Right lobe of liver (tissue), 6 donors: Measurements from ENCODE around the gene TM9SF4. TPM values are rescaled to one million over a fixed set of nuclear protein-coding genes. Genes with fewer than 3 reads are reported as not detected.

Experiments
- ATAC-seq, 4 donors: fragments of 200-7000 bp; cut with Tn5 transposase; one replicate each; pipeline ENCODE4 v1.9.1; 2020; ENCODE audit warnings: mild to moderate bottlenecking in 4 of 4, moderate library complexity in 4 of 4
- DNase-seq, 3 donors: peaks; one replicate each; pipeline ENCODE4 v3.0.0-alpha.2; 2020
- H3K27ac ChIP-seq, 3 donors: fragments of 200-600 bp; one replicate each; pipeline ENCODE4 v1.8.0; 2022
- H3K27me3 ChIP-seq, 2 donors: fragments of 200-600 bp; one replicate each; pipeline ENCODE4 v1.8.0; 2022
- H3K36me3 ChIP-seq, 4 donors: fragments of 200-600 bp; sonication (generic) in 1 of 4; one replicate each; pipeline versions ENCODE4 v1.5.1 to v1.8.0; 2017 to 2022; ENCODE audit warnings: control low read depth in 1 of 4
- H3K4me1 ChIP-seq, 4 donors: fragments of 200-600 bp; sonication (generic) in 1 of 4; one replicate each; pipeline versions ENCODE4 v1.5.1 to v1.8.0; 2017 to 2022; ENCODE audit warnings: control low read depth in 1 of 4
- H3K4me3 ChIP-seq, 3 donors: fragments of 200-600 bp; one replicate each; pipeline ENCODE4 v1.8.0; 2022
- H3K9me3 ChIP-seq, 4 donors: fragments of 200-600 bp; sonication (generic) in 1 of 4; one replicate each; pipeline versions ENCODE4 v1.5.1 to v1.8.0; 2017 to 2022; ENCODE audit warnings: control low read depth in 1 of 4
- POLR2A ChIP-seq: fragments of 450-650 bp; IDR thresholded peaks from one replicate; pipeline ENCODE4 v1.6.1; 2017; ENCODE audit warnings: antibody characterized with exemption, mild to moderate bottlenecking
- WGBS: methylation state at CpG from one replicate; pipeline ENCODE4 v1.1.6; 2018; ENCODE audit warnings: low coverage, low lambda C conversion rate; ENCODE audit not compliant: insufficient coverage; ENCODE audit errors: missing lambda C conversion rate; 5-methylcytosine and 5-hydroxymethylcytosine counted together
- intact Hi-C, 2 donors: fragments of 100-400 bp; cut with DNase I; formaldehyde crosslinking; loops; one replicate each; pipeline versions ENCODE4 v1.11.2 to v1.14.1; 2022
- total RNA-seq, 6 experiments: library from RNA; depleted of rRNA in 2 of 6; stranded (reverse); fragments of >200 nt in 2 of 6; fragmentation: NEBNext Ultra II Directional in 3 of 6; extraction: Animal tissue kit (Norgen Biotek cat#: 25700) in 3 of 6; gene quantifications; one replicate each; pipeline versions ENCODE4 v1.1.0 to v1.2.4, GENCODE V29; 2016 to 2023
- TF ChIP-seq, protein P1 (sequence below), 4 donors: fragments of 200-600 bp in 3 of 4; fragments of 450-650 bp in 1 of 4; IDR thresholded peaks; one replicate each; pipeline versions ENCODE4 v1.5.1 to v1.8.0; 2016 to 2022; ENCODE audit warnings: antibody characterized with exemption in 4 of 4, mild to moderate bottlenecking in 2 of 4
- donor health status: DM: no; HTN: yes; CAD: no.
- donor health status: DM: no; HTN: no; CAD: no.
- donor health status: DM: no; HTN: no; CAD: no.
- donor health status: DM: no; HTN: yes; CAD: no.
- donor health status: DM: no; HTN: yes; CAD: no.

The TM9SF4 gene
- total RNA-seq, 6 experiments from 2014 or later, result 26.9 to 33.9 (median 30.5) TPM

- H3K36me3 ChIP-seq, result peaks cover 0 to 60% (median 12%) of the 10 kb centered on the region in 4 donors
- no peaks in the 10 kb centered on the region for H3K9me3 ChIP-seq
- intact Hi-C loops, result loop anchor here in 1 of 2 donors (10.0 kb wide), 1 partner anchor 72 kb away; no protein-coding TSS in a partner anchor
- no peak overlapping the region for H3K4me3 ChIP-seq
- ATAC-seq (peak in 1 of 4 donors; percentile 3), DNase-seq (peak in 1 of 3 donors; percentile 20)
- TF ChIP-seq POLR2A, result no peak
- TF ChIP-seq, protein P1, sequence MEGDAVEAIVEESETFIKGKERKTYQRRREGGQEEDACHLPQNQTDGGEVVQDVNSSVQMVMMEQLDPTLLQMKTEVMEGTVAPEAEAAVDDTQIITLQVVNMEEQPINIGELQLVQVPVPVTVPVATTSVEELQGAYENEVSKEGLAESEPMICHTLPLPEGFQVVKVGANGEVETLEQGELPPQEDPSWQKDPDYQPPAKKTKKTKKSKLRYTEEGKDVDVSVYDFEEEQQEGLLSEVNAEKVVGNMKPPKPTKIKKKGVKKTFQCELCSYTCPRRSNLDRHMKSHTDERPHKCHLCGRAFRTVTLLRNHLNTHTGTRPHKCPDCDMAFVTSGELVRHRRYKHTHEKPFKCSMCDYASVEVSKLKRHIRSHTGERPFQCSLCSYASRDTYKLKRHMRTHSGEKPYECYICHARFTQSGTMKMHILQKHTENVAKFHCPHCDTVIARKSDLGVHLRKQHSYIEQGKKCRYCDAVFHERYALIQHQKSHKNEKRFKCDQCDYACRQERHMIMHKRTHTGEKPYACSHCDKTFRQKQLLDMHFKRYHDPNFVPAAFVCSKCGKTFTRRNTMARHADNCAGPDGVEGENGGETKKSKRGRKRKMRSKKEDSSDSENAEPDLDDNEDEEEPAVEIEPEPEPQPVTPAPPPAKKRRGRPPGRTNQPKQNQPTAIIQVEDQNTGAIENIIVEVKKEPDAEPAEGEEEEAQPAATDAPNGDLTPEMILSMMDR (IDR thresholded peaks at IDR 0.05), result no peak
- no peaks in the 10 kb centered on the region for H3K27me3 ChIP-seq
- peaks cover 0 to 13% (median 5%) of the 10 kb centered on the region in 4 donors for H3K4me1 ChIP-seq
- 78% methylated on average over 6 of the region's 6 CpGs for WGBS
- no peak overlapping the region for H3K27ac ChIP-seq
These were observed 43.1 kb downstream of the TM9SF4 start for GRCh38 chr20:32152421-32153155.

DNA sequence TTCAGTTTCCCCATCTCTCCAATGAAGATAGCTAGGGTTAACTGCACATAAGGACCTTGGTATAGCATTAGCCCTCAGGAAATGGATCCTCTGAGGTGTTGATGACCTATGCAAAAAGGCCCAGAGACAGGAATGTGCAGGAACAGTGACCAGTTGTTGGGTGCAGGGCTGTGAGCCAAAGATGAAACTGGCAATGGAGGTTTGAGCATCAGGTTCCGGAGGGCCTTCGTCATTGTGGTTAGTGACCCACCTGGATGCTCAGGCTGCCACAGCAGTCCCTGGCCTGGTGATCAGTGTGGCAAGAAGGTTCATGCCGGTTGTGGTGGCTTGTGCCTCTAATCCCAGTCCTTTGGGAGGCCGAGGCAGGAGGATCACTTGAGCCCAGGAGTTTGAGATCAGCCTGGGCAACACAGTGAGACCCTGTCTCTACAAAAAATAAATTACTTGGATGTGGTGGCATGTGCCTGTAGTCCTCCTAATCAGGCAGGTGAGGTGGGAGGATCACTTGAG, 43.7 kb downstream of the TM9SF4 start:
- TF ChIP-seq, protein P1 (IDR thresholded peaks at IDR 0.05), result no peak
- TF ChIP-seq POLR2A, result no peak
- H3K27ac ChIP-seq, result no peak overlapping the region
- H3K36me3 ChIP-seq, result peaks cover 0 to 63% (median 17%) of the 10 kb centered on the region in 4 donors
- no peaks in the 10 kb centered on the region for H3K27me3 ChIP-seq
- intact Hi-C loops, result loop anchor here in 1 of 2 donors (10.0 kb wide), 1 partner anchor 72 kb away; no protein-coding TSS in a partner anchor
- ATAC-seq, result no peak
- peaks cover 0 to 13% (median 5%) of the 10 kb centered on the region in 4 donors for H3K4me1 ChIP-seq
- peak in 1 of 3 donors; percentile 18 for DNase-seq
- no peak overlapping the region for H3K4me3 ChIP-seq
- H3K9me3 ChIP-seq, result no peaks in the 10 kb centered on the region
- 100% methylated on average over 2 of the region's 4 CpGs for WGBS

DNA sequence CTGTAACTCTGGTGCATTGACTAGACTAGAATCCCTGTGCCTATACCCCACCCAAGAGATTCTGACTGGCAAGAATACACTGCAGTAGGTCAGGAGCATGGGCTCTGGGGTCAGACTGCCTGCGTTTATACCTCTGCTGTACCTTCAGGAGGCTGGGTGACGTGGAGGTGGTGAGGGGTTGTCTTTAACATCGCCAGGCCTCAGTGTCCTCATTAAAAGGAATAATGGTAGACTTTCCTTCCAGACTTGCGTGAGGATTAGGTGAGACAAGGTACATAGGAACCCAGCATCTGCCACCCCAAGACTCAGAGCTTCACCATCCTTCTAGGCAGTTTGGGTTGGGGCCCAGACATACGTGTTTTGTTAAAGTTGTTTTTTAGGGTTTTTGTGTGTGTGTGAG, 44.3 kb downstream of the TM9SF4 start:
- Histone ChIP-seq H3K27ac (no peak overlapping the region), H3K36me3 (peaks cover 0 to 69% (median 20%) of the 10 kb centered on the region in 4 donors), H3K4me1 (peaks cover 0 to 13% (median 5%) of the 10 kb centered on the region in 4 donors), H3K9me3 (no peaks in the 10 kb centered on the region), H3K4me3 (no peak overlapping the region), H3K27me3 (no peaks in the 10 kb centered on the region)
- DNase-seq, result peak in 2 of 3 donors; percentile 3 to 13
- intact Hi-C loops, result loop anchor here in 1 of 2 donors (10.0 kb wide), 1 partner anchor 71 kb away; no protein-coding TSS in a partner anchor
- ATAC-seq, result no peak
- no CpG with 5 or more reads among the region's 5 CpGs for WGBS
- TF ChIP-seq, protein P1 (IDR thresholded peaks at IDR 0.05), result no peak

DNA sequence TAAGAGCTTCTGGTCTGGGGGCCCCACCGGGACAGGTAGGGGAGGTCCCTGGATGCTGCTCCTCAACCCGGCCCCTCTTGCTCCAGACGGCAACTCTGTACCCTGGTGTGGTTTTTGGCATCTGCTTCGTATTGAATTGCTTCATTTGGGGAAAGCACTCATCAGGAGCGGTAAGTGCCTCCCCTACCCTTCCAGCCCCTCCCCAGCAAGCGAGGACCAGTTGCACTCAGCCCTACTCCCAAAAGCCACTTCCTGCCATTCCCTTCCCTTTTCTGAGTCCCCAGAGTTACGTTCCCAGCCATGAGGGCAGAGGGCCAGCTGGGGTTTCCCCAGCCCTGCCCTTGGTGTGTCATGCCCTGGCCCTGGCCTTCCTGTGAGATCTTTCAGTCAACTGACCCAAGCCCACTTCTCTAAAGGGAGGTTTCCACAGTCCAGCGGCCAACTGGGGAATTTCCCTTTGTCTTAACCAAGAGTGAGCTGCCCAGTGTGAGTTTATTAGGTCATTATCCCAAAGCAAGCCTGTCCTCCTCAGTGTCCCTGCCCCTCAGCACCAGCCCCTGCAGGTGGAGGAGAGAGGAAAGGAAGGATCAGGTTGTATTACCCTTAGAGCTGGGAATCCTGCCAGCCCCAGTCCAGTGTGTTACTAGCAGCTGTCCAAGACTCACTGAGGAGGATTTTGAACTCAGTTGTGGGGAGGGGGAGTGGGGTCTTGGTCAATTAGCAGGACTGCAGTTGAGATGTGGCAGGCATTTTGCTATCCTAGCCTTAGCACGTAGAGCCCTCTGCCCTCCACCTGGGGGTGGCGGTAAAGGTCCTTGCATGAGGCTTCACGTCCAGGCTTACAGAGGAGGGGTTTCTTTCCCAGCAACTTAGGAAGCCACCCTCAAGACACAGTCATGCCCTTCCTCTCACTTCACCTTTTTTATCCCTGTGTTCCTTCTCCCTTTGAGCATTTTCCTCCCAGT, 45.8 kb downstream of the TM9SF4 start:
- TF ChIP-seq POLR2A, result no peak
- TF ChIP-seq, protein P1 (IDR thresholded peaks at IDR 0.05), result peak in 2 of 4 donors; percentile 24 to 37

More for the DNA sequence above, 45.8 kb downstream of the TM9SF4 start:
- ATAC-seq, result peak; percentile 88 to 96 (median 95)
- no peaks in the 10 kb centered on the region for H3K9me3 ChIP-seq
- H3K27ac ChIP-seq, result peak overlapping the region; percentile 21 to 50 (median 39)
- intact Hi-C loops, result loop anchor here in 1 of 2 donors (10.0 kb wide), 1 partner anchor 70 kb away; no protein-coding TSS in a partner anchor
- H3K36me3 ChIP-seq, result peaks cover 0 to 69% (median 19%) of the 10 kb centered on the region in 4 donors
- H3K4me3 ChIP-seq, result no peak overlapping the region
- peak; percentile 83 to 93 (median 92) for DNase-seq
- no peaks in the 10 kb centered on the region for H3K27me3 ChIP-seq
- H3K4me1 ChIP-seq, result peaks cover 0 to 13% (median 5%) of the 10 kb centered on the region in 4 donors
- 21% methylated on average over 5 of the region's 11 CpGs for WGBS
